NT2/D1 (cell line): Measurements from ENCODE around the gene MAD1L1.
A peak's percentile ranks its signal among the peaks of the same experiment; 100 is the strongest.

Experiments
- SUZ12 ChIP-seq: IDR thresholded peaks from 2 replicates; pipeline ENCODE4 v1.6.1; 2011; ENCODE audit not compliant: insufficient read length, insufficient read depth; ENCODE audit errors: extremely low read depth
- YY1 ChIP-seq: IDR thresholded peaks from 2 replicates; pipeline ENCODE4 v1.6.1; 2011; ENCODE audit not compliant: insufficient read length, insufficient read depth
- ZNF274 ChIP-seq: IDR thresholded peaks from 2 replicates; pipeline ENCODE4 v1.6.1; 2011; ENCODE audit warnings: mild to moderate bottlenecking, low read depth, low read length

GRCh38 chr7:1943933-1944618, 288.7 kb downstream of the MAD1L1 start:
- TF ChIP-seq YY1 (peak; percentile 24), ZNF274 (no peak), SUZ12 (no peak)
